Neural cell (in vitro differentiated cells): ENCODE measurements around the gene ENOSF1.

ENCODE experiments used
- EP300 ChIP-seq: fragments of 450-650 bp; conservative IDR thresholded peaks from 2 replicates; pipeline ENCODE4 v1.6.1; 2014; ENCODE audit warnings: antibody characterized with exemption, mild to moderate bottlenecking, moderate library complexity; ENCODE audit not compliant: poor library complexity, severe bottlenecking
- EZH2 ChIP-seq: fragments of 200-600, 300-800 bp; shearing (Covaris generic), sonication (generic); IDR thresholded peaks from 2 replicates; pipeline ENCODE4 v1.6.1; 2014; ENCODE audit warnings: antibody characterized with exemption, low read length, borderline replicate concordance, mild to moderate bottlenecking; ENCODE audit not compliant: insufficient read depth, poor library complexity, severe bottlenecking
- TF ChIP-seq, protein P1 (sequence below): fragments of 450-650 bp; IDR thresholded peaks from 2 replicates; pipeline ENCODE4 v1.5.1; 2014; ENCODE audit warnings: antibody characterized with exemption, mild to moderate bottlenecking, moderate library complexity; ENCODE audit not compliant: poor library complexity, severe bottlenecking

DNA sequence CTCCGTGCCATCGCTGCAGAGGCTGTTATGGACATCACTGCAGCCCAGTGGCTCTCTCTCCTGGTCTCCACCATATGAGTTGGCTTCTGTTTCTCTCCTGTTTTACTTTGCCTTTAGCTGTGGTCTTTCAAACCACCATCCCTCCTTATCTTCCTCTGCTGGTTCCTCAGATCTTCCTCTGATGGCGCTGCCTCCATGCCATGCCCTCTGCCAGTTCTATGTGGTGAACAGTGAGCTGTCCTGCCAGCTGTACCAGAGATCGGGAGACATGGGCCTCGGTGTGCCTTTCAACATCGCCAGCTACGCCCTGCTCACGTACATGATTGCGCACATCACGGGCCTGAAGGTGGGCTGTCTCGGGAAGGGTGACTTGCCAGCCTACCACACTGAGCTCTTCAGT lies 41.9 kb downstream of the ENOSF1 start:
- no peak for TF ChIP-seq EP300
- TF ChIP-seq, protein P1, sequence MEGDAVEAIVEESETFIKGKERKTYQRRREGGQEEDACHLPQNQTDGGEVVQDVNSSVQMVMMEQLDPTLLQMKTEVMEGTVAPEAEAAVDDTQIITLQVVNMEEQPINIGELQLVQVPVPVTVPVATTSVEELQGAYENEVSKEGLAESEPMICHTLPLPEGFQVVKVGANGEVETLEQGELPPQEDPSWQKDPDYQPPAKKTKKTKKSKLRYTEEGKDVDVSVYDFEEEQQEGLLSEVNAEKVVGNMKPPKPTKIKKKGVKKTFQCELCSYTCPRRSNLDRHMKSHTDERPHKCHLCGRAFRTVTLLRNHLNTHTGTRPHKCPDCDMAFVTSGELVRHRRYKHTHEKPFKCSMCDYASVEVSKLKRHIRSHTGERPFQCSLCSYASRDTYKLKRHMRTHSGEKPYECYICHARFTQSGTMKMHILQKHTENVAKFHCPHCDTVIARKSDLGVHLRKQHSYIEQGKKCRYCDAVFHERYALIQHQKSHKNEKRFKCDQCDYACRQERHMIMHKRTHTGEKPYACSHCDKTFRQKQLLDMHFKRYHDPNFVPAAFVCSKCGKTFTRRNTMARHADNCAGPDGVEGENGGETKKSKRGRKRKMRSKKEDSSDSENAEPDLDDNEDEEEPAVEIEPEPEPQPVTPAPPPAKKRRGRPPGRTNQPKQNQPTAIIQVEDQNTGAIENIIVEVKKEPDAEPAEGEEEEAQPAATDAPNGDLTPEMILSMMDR = no peak
- TF ChIP-seq EZH2 = no peak
